DND-41 (cell line): ENCODE measurements around the gene IRGC.

Experiments
- ATAC-seq: fragments of 200-7000 bp; cut with Tn5 transposase; 3 replicates; pipeline ENCODE4 v1.9.1; 2021; ENCODE audit warnings: low read depth; ENCODE audit not compliant: insufficient read depth
- DNase-seq: peaks from one replicate; pipeline ENCODE4 v3.0.0-alpha.2; 2020
- H2AFZ ChIP-seq: 2 replicates; pipeline ENCODE4 v1.6.0; 2012; ENCODE audit warnings: low read depth, low read length
- H3K27ac ChIP-seq: 2 replicates; pipeline ENCODE4 v1.5.1; 2012; ENCODE audit warnings: low read length, inconsistent platforms
- H3K27me3 ChIP-seq: fragments of 200-600 bp; sonication (generic); 2 replicates; pipeline ENCODE4 v1.6.0; 2012; ENCODE audit warnings: low read length, mild to moderate bottlenecking, inconsistent platforms; ENCODE audit not compliant: insufficient read depth, poor library complexity
- H3K36me3 ChIP-seq: 2 replicates; pipeline ENCODE4 v1.5.1; 2012; ENCODE audit warnings: low read length, inconsistent platforms; ENCODE audit not compliant: insufficient read depth
- H3K4me1 ChIP-seq: 2 replicates; pipeline ENCODE4 v1.5.1; 2012; ENCODE audit warnings: mild to moderate bottlenecking, low read length; ENCODE audit not compliant: insufficient read depth
- H3K4me2 ChIP-seq: 2 replicates; pipeline ENCODE4 v1.6.0; 2012; ENCODE audit warnings: mild to moderate bottlenecking, moderate library complexity, low read length, inconsistent platforms; ENCODE audit not compliant: insufficient read depth
- H3K4me3 ChIP-seq, 2 experiments: fragments of 200-600 bp in 1 of 2; shearing (Covaris generic) in 1 of 2; 2 replicates each; pipeline ENCODE4 v1.5.1; 2012 to 2016; ENCODE audit warnings: inconsistent platforms in 2 of 2, low read length in 2 of 2, mild to moderate bottlenecking in 2 of 2, low read depth in 1 of 2, moderate library complexity in 1 of 2
- H3K79me2 ChIP-seq: 2 replicates; pipeline ENCODE4 v1.6.0; 2012; ENCODE audit warnings: low read length, inconsistent platforms; ENCODE audit not compliant: insufficient read depth
- H3K9ac ChIP-seq: 2 replicates; pipeline ENCODE4 v1.6.0; 2012; ENCODE audit warnings: low read depth, mild to moderate bottlenecking, inconsistent platforms, low read length, moderate library complexity
- H3K9me3 ChIP-seq: 2 replicates; pipeline ENCODE4 v1.5.1; 2012; ENCODE audit warnings: low read length, moderate library complexity, mild to moderate bottlenecking, inconsistent platforms; ENCODE audit not compliant: insufficient read depth, severe bottlenecking
- H4K20me1 ChIP-seq: 2 replicates; pipeline ENCODE4 v1.6.0; 2012; ENCODE audit warnings: low read length; ENCODE audit not compliant: insufficient read depth
- EZH2 ChIP-seq: IDR thresholded peaks from 3 replicates; pipeline ENCODE4 v1.6.1; 2012; ENCODE audit warnings: borderline replicate concordance, low read depth, mild to moderate bottlenecking, moderate library complexity, low read length, inconsistent platforms; ENCODE audit not compliant: severe bottlenecking
- TF ChIP-seq, protein P1 (sequence below): IDR thresholded peaks from 2 replicates; pipeline ENCODE4 v1.5.1; 2012; ENCODE audit warnings: borderline replicate concordance, low read length, moderate library complexity, mild to moderate bottlenecking; ENCODE audit not compliant: poor library complexity, severe bottlenecking; ENCODE audit errors: extremely low read depth

The IRGC gene

DNA sequence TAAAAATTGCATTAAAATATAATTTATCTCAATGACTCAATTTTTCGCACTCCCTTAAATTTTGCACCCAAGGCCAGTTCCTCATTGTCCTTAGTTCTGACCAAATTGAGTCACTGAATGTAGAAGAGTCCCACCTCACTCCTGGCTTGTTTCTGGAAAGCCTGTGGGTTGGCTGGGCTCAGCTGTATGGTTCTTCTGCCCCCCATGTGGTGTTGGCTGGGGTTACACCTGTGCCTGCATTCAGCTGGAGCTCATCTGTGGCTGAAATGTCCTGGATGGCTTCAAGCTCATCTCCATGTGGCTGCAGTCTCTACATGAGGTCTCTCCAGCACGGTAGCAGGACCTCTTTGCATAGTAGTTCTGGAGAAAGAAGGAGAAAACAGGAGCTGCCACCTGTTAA lies 7.2 kb upstream of the IRGC start:
- TF ChIP-seq EZH2: no peak
- TF ChIP-seq, protein P1, sequence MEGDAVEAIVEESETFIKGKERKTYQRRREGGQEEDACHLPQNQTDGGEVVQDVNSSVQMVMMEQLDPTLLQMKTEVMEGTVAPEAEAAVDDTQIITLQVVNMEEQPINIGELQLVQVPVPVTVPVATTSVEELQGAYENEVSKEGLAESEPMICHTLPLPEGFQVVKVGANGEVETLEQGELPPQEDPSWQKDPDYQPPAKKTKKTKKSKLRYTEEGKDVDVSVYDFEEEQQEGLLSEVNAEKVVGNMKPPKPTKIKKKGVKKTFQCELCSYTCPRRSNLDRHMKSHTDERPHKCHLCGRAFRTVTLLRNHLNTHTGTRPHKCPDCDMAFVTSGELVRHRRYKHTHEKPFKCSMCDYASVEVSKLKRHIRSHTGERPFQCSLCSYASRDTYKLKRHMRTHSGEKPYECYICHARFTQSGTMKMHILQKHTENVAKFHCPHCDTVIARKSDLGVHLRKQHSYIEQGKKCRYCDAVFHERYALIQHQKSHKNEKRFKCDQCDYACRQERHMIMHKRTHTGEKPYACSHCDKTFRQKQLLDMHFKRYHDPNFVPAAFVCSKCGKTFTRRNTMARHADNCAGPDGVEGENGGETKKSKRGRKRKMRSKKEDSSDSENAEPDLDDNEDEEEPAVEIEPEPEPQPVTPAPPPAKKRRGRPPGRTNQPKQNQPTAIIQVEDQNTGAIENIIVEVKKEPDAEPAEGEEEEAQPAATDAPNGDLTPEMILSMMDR: no peak
- Histone ChIP-seq H3K79me2 (no peaks in the 10 kb centered on the region), H2AFZ (no peak overlapping the region), H3K27ac (no peak overlapping the region), H4K20me1 (no peaks in the 10 kb centered on the region), H3K9ac (no peak overlapping the region), H3K4me1 (no peaks in the 10 kb centered on the region), H3K4me2 (no peak overlapping the region), H3K9me3 (no peaks in the 10 kb centered on the region), H3K4me3 (no peak overlapping the region), H3K27me3 (no peaks in the 10 kb centered on the region), H3K36me3 (no peaks in the 10 kb centered on the region)
- DNase-seq: no peak
- ATAC-seq: no peak

DNA sequence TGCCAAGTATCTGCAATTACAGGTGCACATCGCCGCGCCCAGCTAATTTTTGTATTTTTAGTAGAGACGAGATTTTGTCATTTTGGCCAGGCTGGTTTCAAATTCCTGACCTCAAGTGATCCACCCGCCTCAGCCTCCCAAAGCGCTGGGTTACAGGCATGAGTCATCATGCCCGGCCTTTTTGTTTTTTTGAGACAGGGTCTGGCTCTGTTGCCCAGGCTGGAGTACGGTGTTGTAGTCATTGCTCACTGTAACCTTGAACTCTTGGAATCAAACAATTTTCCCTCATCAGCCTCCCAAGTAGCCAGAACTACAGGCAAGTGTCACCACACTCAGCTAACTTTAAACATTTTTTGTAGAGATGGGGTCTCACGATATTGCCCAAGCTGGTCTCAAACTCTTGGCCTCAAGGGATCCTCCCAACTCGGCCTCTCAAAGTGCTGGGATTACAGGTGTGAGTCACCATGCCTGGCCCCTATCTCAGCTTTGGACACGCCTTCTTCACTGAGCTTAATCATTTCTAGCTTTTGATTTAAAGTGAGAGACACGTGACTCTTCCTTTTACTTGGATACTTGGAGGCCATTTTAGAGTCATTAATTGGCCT lies 4.0 kb upstream of the IRGC start:
- ATAC-seq (no peak), DNase-seq (no peak)
- H4K20me1 ChIP-seq: no peaks in the 10 kb centered on the region
- H3K27ac ChIP-seq: no peak overlapping the region
- no peaks in the 10 kb centered on the region for H3K27me3 ChIP-seq
- no peaks in the 10 kb centered on the region for H3K79me2 ChIP-seq
- H3K4me3 ChIP-seq: no peak overlapping the region
- no peaks in the 10 kb centered on the region for H3K36me3 ChIP-seq
- H3K9me3 ChIP-seq: no peaks in the 10 kb centered on the region
- H3K4me2 ChIP-seq: no peak overlapping the region
- TF ChIP-seq, protein P1: no peak
- TF ChIP-seq EZH2: no peak
- H3K9ac ChIP-seq: no peak overlapping the region
- no peak overlapping the region for H2AFZ ChIP-seq
- H3K4me1 ChIP-seq: no peaks in the 10 kb centered on the region

DNA sequence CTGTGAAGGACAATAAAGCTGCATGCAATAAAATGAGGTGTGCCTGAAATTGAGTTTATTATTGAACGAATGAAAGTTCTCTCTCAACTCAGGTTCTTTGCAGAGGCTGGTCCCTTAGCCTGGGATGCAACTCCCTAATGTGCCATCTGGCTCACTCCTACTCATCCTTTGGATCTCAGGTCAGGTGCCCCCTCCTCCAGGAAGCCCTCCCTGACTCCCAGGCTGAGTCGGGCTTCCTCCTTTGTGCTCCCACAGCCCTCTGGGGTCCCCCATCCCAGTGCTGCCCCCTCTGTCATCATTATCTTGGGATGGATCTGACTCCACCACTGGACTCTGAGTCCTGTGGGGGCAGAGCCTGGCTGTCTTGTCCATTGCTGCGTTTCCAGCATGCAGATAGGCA lies 2.7 kb upstream of the IRGC start:
- H3K9ac ChIP-seq: no peak overlapping the region
- no peaks in the 10 kb centered on the region; the same call in 1 of the 2 replicates for H4K20me1 ChIP-seq
- DNase-seq: no peak
- no peak overlapping the region for H2AFZ ChIP-seq
- TF ChIP-seq, protein P1: no peak
- no peak for TF ChIP-seq EZH2
- no peaks in the 10 kb centered on the region for H3K27me3 ChIP-seq
- no peaks in the 10 kb centered on the region for H3K9me3 ChIP-seq
- H3K79me2 ChIP-seq: no peaks in the 10 kb centered on the region
- ATAC-seq: no peak
- no peak overlapping the region for H3K27ac ChIP-seq
- H3K36me3 ChIP-seq: no peaks in the 10 kb centered on the region
- no peaks in the 10 kb centered on the region for H3K4me1 ChIP-seq
- no peak overlapping the region for H3K4me2 ChIP-seq
- H3K4me3 ChIP-seq: no peak overlapping the region
